HepG2 (cell line): Measurements from ENCODE around the gene ITM2B. TPM values are rescaled to one million over a fixed set of nuclear protein-coding genes. Genes with fewer than 3 reads are reported as not detected.
A peak's percentile ranks its signal among the peaks of the same experiment; 100 is the strongest.

Source experiments
- ATAC-seq: fragments of 200-7000 bp; cut with Tn5 transposase; 3 replicates; pipeline ENCODE4 v1.9.1; 2020; ENCODE audit warnings: mild to moderate bottlenecking, moderate library complexity
- BruUV-seq: library from RNA; stranded (reverse); fragments of 400-500 nt; replicated peaks from 2 replicates; lab custom pipeline; 2021; lab: Mats Ljungman, UMichigan
- CTCF ChIA-PET: fragments of 300-600 bp; formaldehyde crosslinking; extraction: SDS; loops from one replicate; lab custom pipeline; 2021; ENCODE audit warnings: low total read pairs, inconsistent platforms, low intra/inter-chr PET ratio; lab: Yijun Ruan, JAX
- POLR2A ChIA-PET: fragments of 350-600 bp; sonication (Branson Sonifier 250); formaldehyde crosslinking; loops from one replicate; lab custom pipeline; 2020; ENCODE audit warnings: antibody characterized with exemption, inconsistent platforms; lab: Yijun Ruan, JAX
- DNase-seq: peaks from one replicate; pipeline ENCODE4 v3.0.0-alpha.2; 2015; ENCODE audit warnings: low spot score
- FAIRE-seq: peaks from 3 replicates; lab custom pipeline; 2011; peaks lifted over from hg19 to GRCh38; lab: Jason Lieb, UNC
- H2AFZ ChIP-seq: one replicate; pipeline ENCODE4 v1.6.1; 2011; ENCODE audit warnings: low read length, inconsistent platforms
- H3K27ac ChIP-seq: fragments of 300-600 bp; 3 replicates; pipeline ENCODE4 v1.8.0; 2011; ENCODE audit warnings: mixed run types, mild to moderate bottlenecking, mixed read lengths, low read length, inconsistent platforms; ENCODE audit not compliant: insufficient read depth; ENCODE audit errors: extremely low read length
- H3K27me3 ChIP-seq, 2 experiments: fragments of 200-600 bp in 1 of 2; 2 replicates in 1 of 2; 3 replicates in 1 of 2; pipeline versions ENCODE4 v1.6.0 to v1.8.0; 2011; ENCODE audit warnings: low read length in 2 of 2, mild to moderate bottlenecking in 2 of 2, moderate library complexity in 2 of 2, inconsistent platforms in 1 of 2; ENCODE audit not compliant: insufficient read depth in 2 of 2, control insufficient read depth in 1 of 2
- H3K36me3 ChIP-seq, 2 experiments: fragments of 200-600 bp in 1 of 2; replicated peaks in 1 of 2; 2 replicates in 1 of 2; 3 replicates in 1 of 2; pipeline versions ENCODE4 v1.5.1 to v1.8.0; 2011; ENCODE audit warnings: low read length in 2 of 2, inconsistent platforms in 1 of 2; ENCODE audit not compliant: insufficient read depth in 2 of 2, control insufficient read depth in 1 of 2
- H3K4me1 ChIP-seq: 2 replicates; pipeline ENCODE4 v1.5.1; 2012; ENCODE audit warnings: low read length, inconsistent platforms; ENCODE audit not compliant: insufficient read depth
- H3K4me2 ChIP-seq: 2 replicates; pipeline ENCODE4 v1.6.0; 2011; ENCODE audit warnings: low read depth, low read length, inconsistent platforms
- H3K4me3 ChIP-seq, 3 experiments: fragments of 200-600 bp in 1 of 3; sonication (generic), shearing (Covaris generic) in 1 of 3; replicated peaks in 1 of 3; 2 replicates each; pipeline ENCODE4 v1.5.1; 2011 to 2016; ENCODE audit warnings: low read length in 3 of 3, inconsistent platforms in 2 of 3, low read depth in 2 of 3, mild to moderate bottlenecking in 2 of 3, control low read depth in 1 of 3, mixed read lengths in 1 of 3; ENCODE audit not compliant: insufficient read depth in 1 of 3
- H3K79me2 ChIP-seq: one replicate; pipeline ENCODE4 v1.6.1; 2011; ENCODE audit warnings: low read length, inconsistent platforms; ENCODE audit not compliant: insufficient read depth
- H3K9ac ChIP-seq: 2 replicates; pipeline ENCODE4 v1.6.0; 2011; ENCODE audit warnings: mild to moderate bottlenecking, low read depth, low read length, inconsistent platforms; ENCODE audit not compliant: insufficient read depth
- H3K9me3 ChIP-seq: 2 replicates; pipeline ENCODE4 v1.5.1; 2012; ENCODE audit warnings: mild to moderate bottlenecking, low read length
- H4K20me1 ChIP-seq: 2 replicates; pipeline ENCODE4 v1.6.0; 2011; ENCODE audit warnings: inconsistent platforms, mild to moderate bottlenecking, low read length, moderate library complexity; ENCODE audit not compliant: insufficient read depth
- ADNP ChIP-seq: sonication (generic); formaldehyde crosslinking; IDR thresholded peaks from 2 replicates; pipeline ENCODE4 v1.4.0; 2020; ENCODE audit warnings: missing genetic modification reagents
- BRCA1 ChIP-seq: sonication (generic); formaldehyde crosslinking; IDR thresholded peaks from 2 replicates; pipeline ENCODE4 v1.4.0; 2020; ENCODE audit warnings: missing genetic modification reagents
- CREM ChIP-seq, 2 experiments: sonication (generic) in 1 of 2; formaldehyde crosslinking in 1 of 2; IDR thresholded peaks; 2 replicates each; pipeline versions ENCODE4 v1.4.0 to v1.6.1; 2016 to 2020; ENCODE audit warnings: antibody characterized with exemption in 1 of 2, mild to moderate bottlenecking in 1 of 2, missing genetic modification reagents in 1 of 2
- E2F2 ChIP-seq: sonication (generic); formaldehyde crosslinking; IDR thresholded peaks from 2 replicates; pipeline ENCODE4 v1.4.0; 2020; ENCODE audit warnings: missing genetic modification reagents, borderline replicate concordance
- GTF3A ChIP-seq: sonication (generic); formaldehyde crosslinking; conservative IDR thresholded peaks from 2 replicates; pipeline ENCODE4 v1.4.0; 2020; ENCODE audit warnings: mild to moderate bottlenecking, missing genetic modification reagents
- PHF21A ChIP-seq: sonication (generic); formaldehyde crosslinking; IDR thresholded peaks from 2 replicates; pipeline ENCODE4 v1.5.0; 2020; ENCODE audit warnings: mild to moderate bottlenecking, missing genetic modification reagents
- RFXANK ChIP-seq: IDR thresholded peaks from 2 replicates; pipeline ENCODE4 v1.6.1; 2016
- ZBTB40 ChIP-seq, 2 experiments: fragments of 450-650 bp in 1 of 2; sonication (generic) in 1 of 2; formaldehyde crosslinking in 1 of 2; IDR thresholded peaks; 2 replicates each; pipeline versions ENCODE4 v1.6.1 to v1.8.0; 2016 to 2022; ENCODE audit warnings: antibody characterized with exemption in 1 of 2, mild to moderate bottlenecking in 1 of 2, missing genetic modification reagents in 1 of 2
- ZC3H13 ChIP-seq: sonication (generic); formaldehyde crosslinking; IDR thresholded peaks from 2 replicates; pipeline ENCODE4 v1.8.1; 2023; ENCODE audit warnings: mild to moderate bottlenecking, missing genetic modification reagents, moderate library complexity
- ZFP1 ChIP-seq: IDR thresholded peaks from 2 replicates; pipeline ENCODE4 v1.6.1; 2016
- ZNF18 ChIP-seq: sonication (generic); formaldehyde crosslinking; IDR thresholded peaks from 2 replicates; pipeline ENCODE4 v1.8.0; 2022; ENCODE audit warnings: mild to moderate bottlenecking, missing genetic modification reagents; ENCODE audit not compliant: insufficient replicate concordance
- ZNF446 ChIP-seq: sonication (generic); formaldehyde crosslinking; IDR thresholded peaks from 2 replicates; pipeline ENCODE4 v1.5.0; 2020; ENCODE audit warnings: mild to moderate bottlenecking, missing genetic modification reagents
- ZNF468 ChIP-seq: sonication (generic); formaldehyde crosslinking; IDR thresholded peaks from 2 replicates; pipeline ENCODE4 v1.8.0; 2022; ENCODE audit warnings: mild to moderate bottlenecking, moderate library complexity, missing genetic modification reagents
- WGBS: methylation state at CpG from one replicate; pipeline ENCODE4 v1.1.6; 2017; ENCODE audit warnings: low lambda C conversion rate; 5-methylcytosine and 5-hydroxymethylcytosine counted together
- in situ Hi-C: cut with HindIII; loops from 2 replicates; pipeline ENCODE4 v1.10.0; 2017; ENCODE audit warnings: low pct_unique_long_range_greater_than_20kb; ENCODE audit not compliant: extremely low pct_ligation_motif_present
- intact Hi-C: fragments of 100-400 bp; cut with micrococcal nuclease; formaldehyde crosslinking; loops from one replicate; pipeline ENCODE4 v1.10.0; 2022; ENCODE audit not compliant: unreplicated experiment
- polyA plus RNA-seq, 8 experiments: library from polyadenylated mRNA; depleted of rRNA in 3 of 8; stranded (reverse) in 7 of 8; unstranded in 1 of 8; fragments of >200 nt; fragmentation: Illumina TruSeq in 4 of 8; extraction: Trizol in 4 of 8; gene quantifications; 2 replicates each; pipeline versions ENCODE4 v1.2.1 to v1.2.3, GENCODE V29; 2011 to 2016; ENCODE audit warnings: low read depth in 4 of 8, missing spikeins in 1 of 8, mixed read lengths in 1 of 8; ENCODE audit not compliant: insufficient read depth in 1 of 8
- total RNA-seq, 5 experiments: library from RNA; depleted of rRNA; stranded (reverse); fragments of >200 nt; fragmentation: Illumina TruSeq; extraction: Trizol; gene quantifications; 2 replicates each; pipeline ENCODE4 v1.2.3, GENCODE V29; 2016; ENCODE audit warnings: low read depth in 1 of 5

The ITM2B gene
- total and polyA plus RNA-seq, 2 of the 13 experiments (the other 11 are each of a cell fraction or from before 2014, with no cell fraction given): 158 to 373 TPM

- H3K79me2 ChIP-seq: no peaks in the 10 kb centered on the region
- no peak for FAIRE-seq
- no peaks in the 10 kb centered on the region for H3K27me3 ChIP-seq
- DNase-seq: no peak
- H3K36me3 ChIP-seq: no peaks in the 10 kb centered on the region
- no peaks in the 10 kb centered on the region for H3K9me3 ChIP-seq
- CTCF ChIA-PET: no interaction called here
- no peak overlapping the region for H3K9ac ChIP-seq
- no peak overlapping the region for H3K4me3 ChIP-seq
- no peaks in the 10 kb centered on the region for H4K20me1 ChIP-seq
- no peak overlapping the region for H3K27ac ChIP-seq
- H3K4me2 ChIP-seq: peak overlapping the region; percentile 76; the same call in 1 of the 2 replicates
- no peak overlapping the region for H2AFZ ChIP-seq
- in situ Hi-C loops: no loop called here
- ATAC-seq: no peak
- intact Hi-C loops: no loop called here
- peaks cover 39% of the 10 kb centered on the region for H3K4me1 ChIP-seq
- BruUV-seq: no TSS peak
- WGBS: 58% methylated on average over 2 of the region's 2 CpGs
- POLR2A ChIA-PET: interaction anchor here (3.1 kb wide), 1 partner anchor 12 kb away, joined by 29 read pairs; the partner anchor contains the start of gene ITM2B
- no peak for TF ChIP-seq GTF3A (CRISPR knock-in tag)
- TF ChIP-seq PHF21A (CRISPR knock-in tag): no peak
- TF ChIP-seq BRCA1 (CRISPR knock-in tag): no peak
- no peak for TF ChIP-seq ZNF18 (CRISPR knock-in tag)
- no peak for TF ChIP-seq E2F2
- no peak for TF ChIP-seq RFXANK (CRISPR knock-in tag)
- TF ChIP-seq ZNF446 (CRISPR knock-in tag): no peak
- TF ChIP-seq ZFP1: no peak
- TF ChIP-seq CREM (IDR thresholded peaks at IDR 0.05): no peak
- TF ChIP-seq CREM (CRISPR knock-in tag; IDR thresholded peaks at IDR 0.05): no peak
- TF ChIP-seq ZBTB40 (IDR thresholded peaks at IDR 0.05): no peak
- no peak for TF ChIP-seq ZBTB40 (CRISPR knock-in tag; IDR thresholded peaks at IDR 0.05)
- TF ChIP-seq ADNP (CRISPR knock-in tag): no peak
- TF ChIP-seq ZNF468 (CRISPR knock-in tag): no peak
- TF ChIP-seq ZC3H13 (CRISPR knock-in tag): no peak
Observed at GRCh38 chr13:48220592-48220980, 12.4 kb upstream of the ITM2B start.
